GM13976 (cell line): ENCODE results near the gene TP53RK.
"Not testable (repeated sequence)": the region's sequence is repeated elsewhere in the genome, so short reads cannot be mapped to it uniquely, and the experiment has no call there.

Experiments
- DNase-seq: peaks from one replicate; pipeline ENCODE4 v3.0.0; 2012; ENCODE audit warnings: low spot score
- in situ Hi-C: fragments of 300-500 bp; cut with MboI; formaldehyde crosslinking; loops from one replicate; pipeline ENCODE4 v1.12.0; 2022; ENCODE audit warnings: low sequenced_read_pairs, mixed read lengths, inconsistent platforms; ENCODE audit not compliant: unreplicated experiment
- TF ChIP-seq, protein P1 (sequence below): IDR thresholded peaks from 2 replicates; pipeline ENCODE4 v1.5.1; 2012; ENCODE audit warnings: borderline replicate concordance, mild to moderate bottlenecking; ENCODE audit not compliant: insufficient read depth; ENCODE audit errors: extremely low read depth, missing control alignments, control extremely low read depth

TP53RK gene

DNA sequence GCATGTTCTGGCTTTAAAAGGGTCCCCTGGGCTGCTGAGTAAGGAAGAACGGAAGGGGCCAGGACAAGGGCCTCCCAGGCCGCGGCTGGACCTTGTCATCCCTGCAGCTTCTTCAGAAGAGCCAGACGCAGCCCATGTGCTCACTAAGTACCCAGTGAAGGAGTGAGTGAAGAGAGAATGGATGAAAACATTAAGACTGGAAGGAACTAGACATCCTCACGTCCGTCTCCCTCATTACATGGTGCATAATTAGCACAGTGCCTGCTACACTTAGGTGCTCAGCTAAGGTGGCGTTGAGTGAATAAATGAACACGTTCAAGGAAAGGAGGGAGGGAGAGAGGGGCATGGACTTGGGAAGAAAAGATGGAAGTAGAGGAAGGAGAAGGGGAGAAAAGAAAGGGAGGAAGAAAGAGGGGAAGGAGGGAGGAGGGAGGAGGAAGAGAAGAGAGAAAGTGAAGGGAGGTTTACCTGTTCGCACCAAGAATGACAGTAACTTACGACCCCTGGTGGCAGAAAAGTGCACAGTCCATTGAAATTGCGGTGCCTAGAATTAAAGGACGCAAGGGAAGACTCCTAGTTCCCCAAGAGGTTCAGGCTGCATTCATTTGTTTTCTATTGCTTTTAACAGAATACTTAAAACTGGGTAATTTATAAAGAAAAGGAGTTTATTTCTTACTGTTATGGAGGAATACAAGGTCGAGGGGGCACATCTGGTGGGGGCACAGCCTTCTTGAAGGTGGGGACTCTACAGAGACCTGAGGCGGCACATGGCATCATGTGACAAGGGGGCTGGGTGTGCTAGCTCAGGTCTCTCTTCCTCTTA lies 8.0 kb downstream of the TP53RK start:
- TF ChIP-seq, protein P1, sequence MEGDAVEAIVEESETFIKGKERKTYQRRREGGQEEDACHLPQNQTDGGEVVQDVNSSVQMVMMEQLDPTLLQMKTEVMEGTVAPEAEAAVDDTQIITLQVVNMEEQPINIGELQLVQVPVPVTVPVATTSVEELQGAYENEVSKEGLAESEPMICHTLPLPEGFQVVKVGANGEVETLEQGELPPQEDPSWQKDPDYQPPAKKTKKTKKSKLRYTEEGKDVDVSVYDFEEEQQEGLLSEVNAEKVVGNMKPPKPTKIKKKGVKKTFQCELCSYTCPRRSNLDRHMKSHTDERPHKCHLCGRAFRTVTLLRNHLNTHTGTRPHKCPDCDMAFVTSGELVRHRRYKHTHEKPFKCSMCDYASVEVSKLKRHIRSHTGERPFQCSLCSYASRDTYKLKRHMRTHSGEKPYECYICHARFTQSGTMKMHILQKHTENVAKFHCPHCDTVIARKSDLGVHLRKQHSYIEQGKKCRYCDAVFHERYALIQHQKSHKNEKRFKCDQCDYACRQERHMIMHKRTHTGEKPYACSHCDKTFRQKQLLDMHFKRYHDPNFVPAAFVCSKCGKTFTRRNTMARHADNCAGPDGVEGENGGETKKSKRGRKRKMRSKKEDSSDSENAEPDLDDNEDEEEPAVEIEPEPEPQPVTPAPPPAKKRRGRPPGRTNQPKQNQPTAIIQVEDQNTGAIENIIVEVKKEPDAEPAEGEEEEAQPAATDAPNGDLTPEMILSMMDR = peak; percentile 82
- in situ Hi-C loops = loop anchor here (5.0 to 25.0 kb wide), 2 partner anchors 159 to 544 kb away; no protein-coding TSS in a partner anchor

DNA sequence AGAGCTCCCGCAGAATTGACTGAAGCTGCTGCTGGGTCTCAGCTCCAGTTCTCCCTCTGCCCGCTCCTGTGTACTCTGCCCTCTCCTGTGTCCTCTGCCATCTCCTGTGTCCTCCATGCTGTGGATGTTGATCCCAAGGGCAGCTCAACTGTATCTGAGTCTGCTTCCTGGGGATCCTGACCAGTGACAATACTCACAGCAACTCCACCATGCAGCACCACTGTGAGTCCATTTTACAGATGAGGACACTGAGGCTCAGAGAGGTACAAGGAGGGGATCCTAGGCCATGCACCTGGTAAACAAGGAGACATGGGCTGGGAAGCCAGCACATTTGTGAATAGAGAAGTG lies 8.6 kb downstream of the TP53RK start:
- in situ Hi-C loops = loop anchor here (5.0 to 25.0 kb wide), 2 partner anchors 158 to 543 kb away; no protein-coding TSS in a partner anchor
- TF ChIP-seq, protein P1 = no peak
- no peak for DNase-seq

More for the DNA sequence above, 8.0 kb downstream of the TP53RK start:
- peak; percentile 69 for DNase-seq

DNA sequence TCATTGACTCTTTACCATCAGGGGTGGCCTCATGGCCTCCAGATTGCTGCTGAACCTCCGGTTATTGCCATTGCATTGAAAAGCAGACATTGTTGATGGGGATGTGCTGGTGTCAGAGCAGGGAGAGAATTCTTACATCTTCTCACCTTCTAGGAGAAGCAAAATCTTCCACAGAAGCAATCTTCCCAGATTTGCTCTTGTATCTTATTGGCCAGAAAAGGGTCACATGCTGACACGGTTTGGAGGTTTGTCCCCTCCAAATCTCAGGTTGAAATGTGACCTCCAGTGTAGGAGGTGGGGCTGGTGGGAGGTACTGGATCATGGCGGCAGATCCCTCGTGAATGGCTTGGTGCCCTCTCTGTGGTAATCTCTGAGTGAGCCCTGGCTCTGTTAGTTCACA lies 10.7 kb downstream of the TP53RK start:
- no peak for DNase-seq
- TF ChIP-seq, protein P1 = no peak
- in situ Hi-C loops = loop anchor here (25.0 kb wide), 1 partner anchor 541 kb away; no protein-coding TSS in a partner anchor

DNA sequence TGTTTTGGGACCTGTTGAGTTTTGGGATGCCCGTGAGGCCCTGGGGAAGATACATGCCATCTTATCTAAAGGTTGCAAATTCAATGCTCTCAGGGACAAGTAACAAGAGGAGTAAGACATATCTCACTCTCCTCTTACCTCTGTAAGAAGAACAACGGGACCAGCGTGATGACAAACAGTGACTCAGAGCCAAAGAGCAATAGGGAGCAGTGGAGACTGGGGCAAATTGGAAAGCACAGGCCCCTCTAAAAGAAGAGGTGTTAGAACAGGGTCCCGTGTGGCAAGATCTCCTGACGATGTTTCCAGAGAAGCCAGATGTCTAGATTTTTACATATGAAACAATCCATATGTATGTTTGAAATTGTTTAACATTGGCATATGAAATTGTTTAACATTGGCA lies 11.6 kb downstream of the TP53RK start:
- in situ Hi-C loops = loop anchor here (25.0 kb wide), 1 partner anchor 540 kb away; no protein-coding TSS in a partner anchor
- TF ChIP-seq, protein P1 = no peak
- no peak for DNase-seq

DNA sequence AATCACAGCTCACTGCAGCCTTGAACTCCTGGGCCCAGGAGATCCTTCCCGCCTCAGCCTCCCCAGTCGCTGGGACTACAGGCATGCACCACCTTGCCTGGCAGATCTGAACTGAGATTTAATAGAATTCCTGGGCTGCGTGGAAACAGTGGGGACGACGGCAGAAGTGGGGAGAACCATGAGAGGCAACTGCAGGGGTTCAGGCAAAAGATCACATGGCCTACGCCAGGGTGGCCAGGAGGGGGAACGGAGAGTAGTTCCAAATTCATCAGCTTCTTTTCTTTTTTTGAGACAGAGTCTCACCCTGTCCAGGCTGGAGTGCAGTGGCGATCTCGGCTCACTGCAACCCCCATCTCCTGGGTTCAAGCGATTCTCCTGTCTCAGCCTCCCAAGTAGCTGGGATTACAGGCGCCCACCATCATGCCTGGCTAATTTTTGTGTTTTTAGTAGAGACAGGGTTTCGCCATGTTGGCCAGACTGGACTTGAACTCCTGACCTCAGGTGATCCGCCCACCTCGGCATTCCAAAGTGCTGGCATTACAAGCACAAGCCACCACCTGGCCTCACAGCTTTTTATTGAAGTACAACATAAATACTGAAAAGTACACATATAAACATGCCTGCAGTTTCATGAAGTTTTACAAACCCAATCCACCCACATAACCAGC lies 12.5 kb downstream of the TP53RK start:
- DNase-seq = not testable (repeated sequence)
- in situ Hi-C loops = loop anchor here (25.0 kb wide), 1 partner anchor 539 kb away; no protein-coding TSS in a partner anchor

DNA sequence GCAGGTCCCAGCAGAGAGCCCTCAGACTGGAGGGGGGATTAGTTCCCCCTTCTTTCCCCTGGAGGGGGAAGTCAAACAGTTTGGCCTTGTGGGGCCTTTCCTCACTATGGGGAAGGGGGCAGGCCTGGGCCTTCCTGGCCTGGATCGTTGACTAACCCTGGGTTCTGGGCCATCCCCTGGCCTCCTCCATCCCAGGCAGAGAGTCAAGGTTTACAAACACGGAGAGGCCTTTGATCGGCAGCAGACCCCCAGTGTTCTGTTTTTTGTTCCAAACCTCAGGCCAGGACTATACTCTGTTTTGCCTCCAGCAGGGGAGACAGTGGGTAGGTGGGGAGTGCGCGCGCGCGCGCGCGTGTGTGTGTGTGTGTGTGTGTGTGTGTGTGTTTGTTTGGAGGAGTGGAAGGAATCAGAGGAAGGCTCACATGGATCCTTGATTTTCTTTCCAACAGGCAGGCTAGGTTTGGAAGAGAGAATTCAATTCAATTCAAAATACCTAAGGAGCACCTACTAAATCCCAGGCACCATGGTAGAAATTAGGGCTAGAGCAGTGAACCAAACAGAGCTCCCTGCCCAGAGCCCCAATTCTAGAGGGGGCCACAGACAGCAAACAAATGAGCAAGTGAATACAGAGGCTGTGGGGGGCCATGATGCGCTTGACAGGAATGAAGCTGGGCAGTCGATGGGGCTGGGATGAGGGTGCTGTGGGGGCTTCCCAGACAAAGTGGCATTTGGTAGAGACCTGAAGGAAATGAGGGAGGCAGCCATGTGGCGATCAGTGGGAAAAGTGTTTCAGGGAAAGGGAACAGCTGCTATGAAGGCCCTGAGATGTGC lies 14.8 kb downstream of the TP53RK start:
- no peak for DNase-seq
- in situ Hi-C loops = loop anchor here (25.0 kb wide), 1 partner anchor 537 kb away; no protein-coding TSS in a partner anchor
- TF ChIP-seq, protein P1 = no peak
